ENCODE results near the gene KIF26B. TPM values are rescaled to one million over a fixed set of nuclear protein-coding genes. Genes with fewer than 3 reads are reported as not detected.

KIF26B gene
- total RNA-seq, 1 experiment from 2014 or later: 2.3 TPM

- no peaks in the 10 kb centered on the region for H3K9me3 ChIP-seq (ENCODE audit: low read length)
These were observed 422.7 kb downstream of the KIF26B start for GRCh38 chr1:245577191-245578157.

DNA sequence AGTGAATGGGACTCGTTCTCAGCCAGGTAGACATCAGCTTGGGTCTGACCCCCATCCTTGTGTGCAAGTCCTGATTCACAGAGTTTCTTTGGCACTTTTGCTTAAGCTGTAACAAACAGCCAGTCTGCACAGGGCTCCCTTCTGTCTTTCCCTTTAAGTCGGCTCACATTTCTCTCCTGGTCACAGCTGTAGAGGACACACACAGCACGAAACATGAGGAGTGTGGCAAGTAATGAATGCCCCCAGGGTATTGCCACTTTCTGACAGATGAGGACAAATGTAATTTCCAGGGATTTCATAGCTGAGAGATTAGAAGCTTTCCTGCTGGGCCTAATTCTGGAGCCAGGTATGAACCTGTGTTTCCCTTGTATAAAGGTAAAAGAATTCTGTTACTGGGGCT is 423.5 kb downstream of the KIF26B start:
- Histone ChIP-seq H3K27ac (ENCODE audit: low read length) (no peak overlapping the region), H2AFZ (ENCODE audit: low read length) (no peak overlapping the region), H3K9me3 (ENCODE audit: low read length) (no peaks in the 10 kb centered on the region), H3K36me3 (ENCODE audit: insufficient read depth, low read length) (no peaks in the 10 kb centered on the region), H3K27me3 (ENCODE audit: low read length) (no peaks in the 10 kb centered on the region; the same call in 1 of the 2 replicates), H3K9me2 (replicated peaks; ENCODE audit: insufficient read depth, low read length) (no peaks in the 10 kb centered on the region), H3K79me2 (ENCODE audit: low read length) (no peaks in the 10 kb centered on the region), H3K4me2 (ENCODE audit: low read depth, low read length, poor library complexity, severe bottlenecking) (no peak overlapping the region), H3K9ac (ENCODE audit: low read length) (no peak overlapping the region), H4K20me1 (ENCODE audit: insufficient read depth, low read depth, low read length) (no peaks in the 10 kb centered on the region), H3K4me1 (ENCODE audit: low read length) (peaks cover 18% of the 10 kb centered on the region), H3K4me3 (ENCODE audit: low read length) (no peak overlapping the region)
- no peak for DNase-seq

More at GRCh38 chr1:245577191-245578157, 422.7 kb downstream of the KIF26B start:
- H3K4me1 ChIP-seq (ENCODE audit: low read length): peaks cover 18% of the 10 kb centered on the region
- DNase-seq: no peak
- no peak overlapping the region for H3K4me3 ChIP-seq (ENCODE audit: low read length)
- H3K9me2 ChIP-seq (replicated peaks; ENCODE audit: insufficient read depth, low read length): no peaks in the 10 kb centered on the region
- H3K27ac ChIP-seq (ENCODE audit: low read length): no peak overlapping the region
- H3K79me2 ChIP-seq (ENCODE audit: low read length): no peaks in the 10 kb centered on the region
- no peaks in the 10 kb centered on the region for H3K36me3 ChIP-seq (ENCODE audit: insufficient read depth, low read length)
- H3K27me3 ChIP-seq (ENCODE audit: low read length): no peaks in the 10 kb centered on the region; the same call in 1 of the 2 replicates
- no peak overlapping the region for H3K9ac ChIP-seq (ENCODE audit: low read length)
- H3K4me2 ChIP-seq (ENCODE audit: low read depth, low read length, poor library complexity, severe bottlenecking): no peak overlapping the region
- no peak overlapping the region for H2AFZ ChIP-seq (ENCODE audit: low read length)
- no peaks in the 10 kb centered on the region for H4K20me1 ChIP-seq (ENCODE audit: insufficient read depth, low read depth, low read length)

DNA sequence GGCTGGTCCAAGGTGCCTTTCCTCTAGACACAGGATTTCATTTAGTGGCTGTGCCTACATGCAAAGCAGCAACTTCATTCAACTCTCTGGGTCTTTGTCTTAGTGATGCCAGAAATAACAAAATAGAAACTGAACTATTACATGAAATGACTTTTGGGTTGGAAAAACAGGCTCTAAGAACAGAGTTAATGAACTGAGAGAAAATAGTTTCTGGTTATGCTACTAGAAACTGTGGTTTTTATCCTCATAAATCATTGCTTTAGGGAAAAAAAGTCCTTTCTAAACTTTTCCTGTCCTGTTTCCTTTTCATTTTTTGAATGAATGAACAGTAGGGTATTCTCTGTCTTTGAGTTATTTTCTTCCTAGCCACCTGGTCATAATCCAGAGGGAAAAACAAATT is 424.0 kb downstream of the KIF26B start:
- H3K36me3 ChIP-seq (ENCODE audit: insufficient read depth, low read length): no peaks in the 10 kb centered on the region
- no peak overlapping the region for H3K27ac ChIP-seq (ENCODE audit: low read length)
- peak overlapping the region; percentile 5 for H3K4me2 ChIP-seq (ENCODE audit: low read depth, low read length, poor library complexity, severe bottlenecking)
- DNase-seq: no peak
- peaks cover 18% of the 10 kb centered on the region for H3K4me1 ChIP-seq (ENCODE audit: low read length)
- H3K9me2 ChIP-seq (replicated peaks; ENCODE audit: insufficient read depth, low read length): no peaks in the 10 kb centered on the region
- H3K27me3 ChIP-seq (ENCODE audit: low read length): no peaks in the 10 kb centered on the region; the same call in 1 of the 2 replicates
- no peak overlapping the region for H2AFZ ChIP-seq (ENCODE audit: low read length)
- H3K9me3 ChIP-seq (ENCODE audit: low read length): no peaks in the 10 kb centered on the region
- H4K20me1 ChIP-seq (ENCODE audit: insufficient read depth, low read depth, low read length): no peaks in the 10 kb centered on the region
- H3K9ac ChIP-seq (ENCODE audit: low read length): no peak overlapping the region
- no peaks in the 10 kb centered on the region for H3K79me2 ChIP-seq (ENCODE audit: low read length)
- H3K4me3 ChIP-seq (ENCODE audit: low read length): no peak overlapping the region

DNA sequence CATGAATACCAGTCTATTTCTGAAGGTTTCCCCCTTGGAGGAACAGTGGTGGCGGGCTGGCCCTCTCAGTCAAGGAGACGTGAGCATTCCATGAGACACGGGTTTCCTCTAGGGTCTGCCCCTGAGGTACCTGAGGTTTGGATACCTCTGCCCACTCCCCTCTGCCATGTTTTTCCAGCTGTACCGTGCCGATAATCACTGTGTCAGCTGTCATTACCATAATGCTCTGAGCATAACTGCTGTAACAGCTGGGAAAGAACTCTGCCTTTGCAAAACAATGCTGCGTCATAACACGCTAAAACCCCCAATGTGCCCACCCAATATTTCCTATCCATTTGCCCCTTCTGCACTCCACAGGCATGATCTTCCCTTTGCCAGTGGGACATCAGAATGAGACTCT is 425.1 kb downstream of the KIF26B start:
- Histone ChIP-seq H3K36me3 (ENCODE audit: insufficient read depth, low read length) (no peaks in the 10 kb centered on the region), H3K9me3 (ENCODE audit: low read length) (no peaks in the 10 kb centered on the region), H3K4me2 (ENCODE audit: low read depth, low read length, poor library complexity, severe bottlenecking) (no peak overlapping the region), H3K4me3 (ENCODE audit: low read length) (no peak overlapping the region), H4K20me1 (ENCODE audit: insufficient read depth, low read depth, low read length) (no peaks in the 10 kb centered on the region), H2AFZ (ENCODE audit: low read length) (no peak overlapping the region), H3K9me2 (replicated peaks; ENCODE audit: insufficient read depth, low read length) (no peaks in the 10 kb centered on the region), H3K27ac (ENCODE audit: low read length) (no peak overlapping the region), H3K9ac (ENCODE audit: low read length) (no peak overlapping the region), H3K27me3 (ENCODE audit: low read length) (no peaks in the 10 kb centered on the region; the same call in 1 of the 2 replicates), H3K79me2 (ENCODE audit: low read length) (no peaks in the 10 kb centered on the region), H3K4me1 (ENCODE audit: low read length) (peaks cover 16% of the 10 kb centered on the region)
- DNase-seq: no peak

- Histone ChIP-seq H3K4me1 (ENCODE audit: low read length) (peaks cover 14% of the 10 kb centered on the region), H3K9me3 (ENCODE audit: low read length) (no peaks in the 10 kb centered on the region), H3K36me3 (ENCODE audit: insufficient read depth, low read length) (no peaks in the 10 kb centered on the region), H3K9me2 (replicated peaks; ENCODE audit: insufficient read depth, low read length) (no peaks in the 10 kb centered on the region), H3K27me3 (ENCODE audit: low read length) (no peaks in the 10 kb centered on the region; the same call in 1 of the 2 replicates), H3K79me2 (ENCODE audit: low read length) (no peaks in the 10 kb centered on the region), H3K9ac (ENCODE audit: low read length) (no peak overlapping the region), H3K27ac (ENCODE audit: low read length) (no peak overlapping the region), H3K4me3 (ENCODE audit: low read length) (no peak overlapping the region), H2AFZ (ENCODE audit: low read length) (no peak overlapping the region), H4K20me1 (ENCODE audit: insufficient read depth, low read depth, low read length) (no peaks in the 10 kb centered on the region), H3K4me2 (ENCODE audit: low read depth, low read length, poor library complexity, severe bottlenecking) (no peak overlapping the region)
- DNase-seq: no peak
These were observed 425.9 kb downstream of the KIF26B start for GRCh38 chr1:245580651-245581050.

- H3K4me3 ChIP-seq (ENCODE audit: low read length): no peak overlapping the region
- no peak for DNase-seq
- H3K79me2 ChIP-seq (ENCODE audit: low read length): no peaks in the 10 kb centered on the region
- no peaks in the 10 kb centered on the region; the same call in 1 of the 2 replicates for H3K27me3 ChIP-seq (ENCODE audit: low read length)
- H3K36me3 ChIP-seq (ENCODE audit: insufficient read depth, low read length): no peaks in the 10 kb centered on the region
- no peaks in the 10 kb centered on the region for H3K9me3 ChIP-seq (ENCODE audit: low read length)
- H3K4me2 ChIP-seq (ENCODE audit: low read depth, low read length, poor library complexity, severe bottlenecking): no peak overlapping the region
- H3K4me1 ChIP-seq (ENCODE audit: low read length): peaks cover 11% of the 10 kb centered on the region
- no peak overlapping the region for H3K27ac ChIP-seq (ENCODE audit: low read length)
- H2AFZ ChIP-seq (ENCODE audit: low read length): no peak overlapping the region
- H3K9ac ChIP-seq (ENCODE audit: low read length): no peak overlapping the region
- H3K9me2 ChIP-seq (replicated peaks; ENCODE audit: insufficient read depth, low read length): no peaks in the 10 kb centered on the region
- H4K20me1 ChIP-seq (ENCODE audit: insufficient read depth, low read depth, low read length): no peaks in the 10 kb centered on the region
These were observed 427.2 kb downstream of the KIF26B start for GRCh38 chr1:245582026-245582425.

GRCh38 chr1:245583081-245583480 is 428.3 kb downstream of the KIF26B start:
- Histone ChIP-seq H3K9ac (ENCODE audit: low read length) (no peak overlapping the region), H3K36me3 (ENCODE audit: insufficient read depth, low read length) (no peaks in the 10 kb centered on the region), H3K4me2 (ENCODE audit: low read depth, low read length, poor library complexity, severe bottlenecking) (no peak overlapping the region), H3K79me2 (ENCODE audit: low read length) (no peaks in the 10 kb centered on the region), H2AFZ (ENCODE audit: low read length) (no peak overlapping the region), H4K20me1 (ENCODE audit: insufficient read depth, low read depth, low read length) (no peaks in the 10 kb centered on the region), H3K4me3 (ENCODE audit: low read length) (no peak overlapping the region), H3K27ac (ENCODE audit: low read length) (no peak overlapping the region), H3K27me3 (ENCODE audit: low read length) (no peaks in the 10 kb centered on the region), H3K4me1 (ENCODE audit: low read length) (peaks cover 10% of the 10 kb centered on the region), H3K9me2 (replicated peaks; ENCODE audit: insufficient read depth, low read length) (no peaks in the 10 kb centered on the region), H3K9me3 (ENCODE audit: low read length) (no peaks in the 10 kb centered on the region)
- DNase-seq: no peak

DNA sequence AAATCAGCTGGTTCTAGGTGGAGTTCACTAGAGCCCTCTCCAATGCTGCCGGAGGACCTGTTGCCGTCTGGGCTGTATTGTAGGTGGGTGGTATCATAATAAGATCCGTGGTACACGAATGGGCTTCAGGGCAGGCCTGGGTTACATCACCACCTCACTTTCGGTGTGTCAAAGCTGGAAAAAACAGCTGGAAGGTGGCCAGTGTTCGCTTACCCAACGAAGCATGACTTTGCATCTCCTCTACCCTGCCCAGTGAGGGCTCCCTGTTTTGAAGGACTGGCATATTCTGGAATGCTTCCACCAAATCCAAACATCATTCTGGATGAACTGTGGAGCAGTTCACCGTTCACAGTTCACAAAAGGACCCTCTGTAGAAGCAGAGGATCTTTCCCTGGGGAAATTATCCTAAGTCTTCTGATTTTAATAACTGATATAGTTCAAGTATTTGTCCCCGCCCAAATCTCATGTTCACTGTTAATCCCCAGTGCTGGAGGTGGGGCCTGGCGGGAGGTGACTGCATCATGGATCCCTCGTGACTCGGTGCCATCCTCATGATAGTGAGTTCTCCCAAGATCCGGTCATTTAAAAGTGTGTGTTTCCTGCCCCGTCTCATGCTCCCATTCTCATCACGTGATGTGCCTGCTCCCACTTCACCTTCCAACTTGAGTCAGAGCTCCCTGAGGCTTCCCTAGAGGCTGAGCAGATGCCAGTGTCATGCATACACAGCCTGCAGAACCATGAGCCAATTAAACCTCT is 429.0 kb downstream of the KIF26B start:
- no peaks in the 10 kb centered on the region for H4K20me1 ChIP-seq (ENCODE audit: insufficient read depth, low read depth, low read length)
- no peaks in the 10 kb centered on the region for H3K79me2 ChIP-seq (ENCODE audit: low read length)
- no peak overlapping the region for H2AFZ ChIP-seq (ENCODE audit: low read length)
- H3K4me3 ChIP-seq (ENCODE audit: low read length): no peak overlapping the region
- H3K9me2 ChIP-seq (replicated peaks; ENCODE audit: insufficient read depth, low read length): no peaks in the 10 kb centered on the region
- no peaks in the 10 kb centered on the region for H3K36me3 ChIP-seq (ENCODE audit: insufficient read depth, low read length)
- H3K27ac ChIP-seq (ENCODE audit: low read length): no peak overlapping the region
- no peaks in the 10 kb centered on the region for H3K9me3 ChIP-seq (ENCODE audit: low read length)
- H3K9ac ChIP-seq (ENCODE audit: low read length): no peak overlapping the region
- no peaks in the 10 kb centered on the region for H3K27me3 ChIP-seq (ENCODE audit: low read length)
- H3K4me2 ChIP-seq (ENCODE audit: low read depth, low read length, poor library complexity, severe bottlenecking): no peak overlapping the region
- no peak for DNase-seq
- H3K4me1 ChIP-seq (ENCODE audit: low read length): peaks cover 4% of the 10 kb centered on the region
